Measurements from ENCODE around the gene CETP.
"Not testable (repeated sequence)": the region's sequence is repeated elsewhere in the genome, so short reads cannot be mapped to it uniquely, and the experiment has no call there.

Gene CETP

DNA sequence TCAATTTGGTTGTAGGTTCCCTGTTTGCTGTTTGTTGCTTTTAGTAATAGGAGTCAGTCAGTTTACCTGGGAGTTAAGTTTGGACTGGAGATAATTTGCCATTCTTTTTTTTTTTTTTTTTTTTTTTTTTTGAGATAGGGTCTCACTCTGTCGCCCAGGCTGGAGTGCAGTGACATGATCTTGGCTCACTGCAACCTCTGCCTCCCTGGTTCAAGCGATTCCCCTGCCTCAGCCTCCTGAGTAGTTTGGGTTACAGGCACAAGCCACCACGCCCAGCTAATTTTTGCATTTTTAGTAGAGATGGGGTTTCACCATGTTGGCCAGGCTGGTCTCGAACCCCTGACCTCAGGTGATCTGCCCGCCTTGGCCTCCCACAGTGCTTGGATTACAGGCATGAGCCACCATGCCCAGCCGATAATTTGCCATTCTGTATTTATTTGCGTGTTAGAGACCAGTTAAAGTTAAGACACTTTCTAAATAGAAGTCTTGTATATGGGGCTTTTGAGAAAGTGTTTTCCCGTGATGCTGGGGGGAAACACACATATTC, 27.1 kb upstream of the CETP start:
- DNase-seq (ENCODE audit: low spot score): not testable (repeated sequence)

DNA sequence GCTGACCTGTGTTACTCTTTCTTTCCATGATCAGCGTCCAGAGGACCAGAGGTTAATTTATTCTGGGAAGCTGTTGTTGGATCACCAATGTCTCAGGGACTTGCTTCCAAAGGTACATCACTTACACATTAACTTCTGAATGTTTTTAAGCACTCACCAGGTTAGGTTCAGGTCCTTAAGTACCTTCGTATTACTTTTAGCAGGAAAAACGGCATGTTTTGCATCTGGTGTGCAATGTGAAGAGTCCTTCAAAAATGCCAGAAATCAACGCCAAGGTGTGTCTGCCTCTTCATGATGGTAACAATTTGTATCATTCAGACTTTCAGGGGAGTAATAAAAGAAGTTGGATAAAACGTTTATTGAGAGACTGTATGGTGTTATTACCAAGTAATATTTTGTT, 26.5 kb upstream of the CETP start:
- DNase-seq (ENCODE audit: low spot score): no peak

DNA sequence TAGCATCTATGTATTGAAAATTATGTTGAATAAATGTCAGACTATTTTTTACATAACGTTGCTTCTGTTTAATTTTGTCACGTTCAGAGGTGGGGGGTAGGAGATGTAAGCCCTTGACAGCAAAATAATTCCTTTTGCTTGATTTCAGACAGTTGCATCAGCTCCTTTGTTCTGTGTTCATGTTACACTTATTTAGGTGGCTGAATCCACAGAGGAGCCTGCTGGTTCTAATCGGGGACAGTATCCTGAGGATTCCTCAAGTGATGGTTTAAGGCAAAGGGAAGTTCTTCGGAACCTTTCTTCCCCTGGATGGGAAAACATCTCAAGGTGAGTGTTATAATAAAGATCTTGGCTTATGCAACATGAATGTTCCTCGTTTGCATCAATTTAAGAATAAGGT, 25.3 kb upstream of the CETP start:
- no peak for DNase-seq (ENCODE audit: low spot score)

DNA sequence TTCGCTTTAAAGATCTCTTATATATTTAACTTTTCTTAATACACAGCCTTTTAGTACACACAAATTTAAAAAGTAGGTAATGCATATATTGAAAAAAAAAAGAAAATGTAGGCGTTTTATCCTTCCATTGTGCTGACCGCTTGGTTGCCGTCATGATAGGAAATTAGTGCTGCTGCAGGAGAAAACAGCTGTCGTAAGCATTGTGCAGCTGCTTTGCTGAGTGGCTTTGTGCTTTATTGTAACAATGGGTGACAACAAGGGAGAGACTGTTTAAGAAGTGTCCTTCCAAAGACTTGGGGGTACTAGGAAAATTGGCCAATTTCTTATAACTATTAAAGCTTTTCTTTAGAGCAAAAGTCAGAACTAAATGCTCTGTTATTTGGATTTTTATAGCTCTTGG, 24.8 kb upstream of the CETP start:
- DNase-seq (ENCODE audit: low spot score): no peak

DNA sequence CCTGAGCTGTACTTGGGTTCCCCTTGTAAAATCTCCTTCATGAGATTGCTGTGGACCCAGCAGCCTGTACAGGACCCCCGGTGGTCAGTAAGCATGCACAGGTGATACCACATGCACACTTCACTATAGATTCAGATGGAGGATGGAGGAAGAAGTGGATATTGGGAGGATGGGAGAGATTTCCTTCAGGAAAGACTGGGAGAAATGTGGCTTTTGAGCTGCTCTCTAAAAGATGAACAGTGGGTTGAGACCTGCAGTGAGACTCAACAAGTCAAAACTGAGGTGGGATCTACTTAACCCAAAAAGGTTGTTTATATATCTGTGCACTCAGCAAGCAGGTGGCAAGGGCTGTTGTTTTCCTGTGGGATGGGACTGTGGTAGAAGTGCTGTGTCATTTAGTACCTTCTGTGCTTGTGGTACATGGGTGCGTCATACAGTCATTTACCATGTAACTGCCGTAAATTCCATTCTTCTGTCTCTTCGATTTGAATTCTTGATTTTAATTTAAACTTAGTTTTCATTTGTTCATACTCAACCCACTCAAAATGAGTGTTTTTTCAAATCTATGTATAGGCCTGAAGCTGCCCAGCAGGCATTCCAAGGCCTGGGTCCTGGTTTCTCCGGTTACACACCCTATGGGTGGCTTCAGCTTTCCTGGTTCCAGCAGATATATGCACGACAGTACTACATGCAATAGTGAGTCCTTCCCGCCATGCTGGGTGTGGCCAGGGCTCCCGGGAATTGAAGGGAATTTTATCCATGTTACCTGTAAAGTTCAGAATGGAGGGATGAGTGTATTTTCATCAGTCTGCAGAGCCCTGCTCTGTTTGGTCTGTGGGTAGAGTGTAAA, 22.9 kb upstream of the CETP start:
- no peak for DNase-seq (ENCODE audit: low spot score)

DNA sequence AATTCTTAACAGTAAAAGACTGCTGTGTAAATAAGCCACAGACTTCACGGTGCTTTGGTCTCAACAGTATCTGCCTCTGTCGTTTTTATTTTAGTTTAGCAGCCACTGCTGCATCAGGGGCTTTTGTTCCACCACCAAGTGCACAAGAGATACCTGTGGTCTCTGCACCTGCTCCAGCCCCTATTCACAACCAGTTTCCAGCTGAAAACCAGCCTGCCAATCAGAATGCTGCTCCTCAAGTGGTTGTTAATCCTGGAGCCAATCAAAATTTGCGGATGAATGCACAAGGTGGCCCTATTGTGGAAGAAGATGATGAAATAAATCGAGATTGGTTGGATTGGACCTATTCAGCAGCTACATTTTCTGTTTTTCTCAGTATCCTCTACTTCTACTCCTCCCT, 21.9 kb upstream of the CETP start:
- no peak for DNase-seq (ENCODE audit: low spot score)

DNA sequence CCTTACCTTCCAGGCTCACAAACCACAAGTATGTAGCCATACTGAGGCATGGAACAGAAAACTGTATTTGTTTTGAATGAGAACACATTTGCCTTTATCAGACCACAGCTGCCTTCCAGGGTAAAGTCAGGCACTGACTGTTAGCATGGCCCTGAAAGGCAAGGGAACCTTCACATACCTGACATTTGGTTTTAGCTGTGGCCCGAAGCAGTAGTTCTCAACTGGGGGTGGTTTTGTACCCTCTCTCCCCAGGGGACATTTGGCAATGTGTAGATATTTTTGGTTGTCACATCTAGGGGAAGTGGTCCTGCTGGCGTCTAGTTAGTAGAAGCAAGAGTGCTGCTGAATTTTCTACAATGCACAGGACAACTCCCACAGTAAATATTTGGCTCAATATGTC, 20.7 kb upstream of the CETP start:
- no peak for DNase-seq (ENCODE audit: low spot score)

DNA sequence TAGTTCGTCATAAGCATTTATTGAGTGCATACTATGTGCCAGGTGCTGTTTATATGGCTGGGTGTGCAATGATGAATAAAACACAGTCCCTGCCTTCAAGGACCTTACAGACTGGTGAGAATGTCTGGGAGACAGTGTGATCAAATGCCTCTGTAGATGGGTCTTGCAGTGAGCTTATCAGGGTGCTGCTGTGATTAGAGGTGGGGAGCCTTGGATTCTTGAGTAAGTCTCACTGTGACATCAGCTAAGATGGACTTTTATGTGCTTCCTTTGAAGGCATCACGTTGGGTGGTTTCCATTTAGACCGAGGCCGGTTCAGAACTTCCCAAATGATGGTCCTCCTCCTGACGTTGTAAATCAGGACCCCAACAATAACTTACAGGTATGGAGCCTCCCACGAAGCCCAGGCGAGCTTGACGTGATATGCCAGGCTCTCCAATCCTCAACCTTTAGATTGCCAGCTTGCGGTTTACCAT, 19.9 kb upstream of the CETP start:
- DNase-seq (ENCODE audit: low spot score): no peak

DNA sequence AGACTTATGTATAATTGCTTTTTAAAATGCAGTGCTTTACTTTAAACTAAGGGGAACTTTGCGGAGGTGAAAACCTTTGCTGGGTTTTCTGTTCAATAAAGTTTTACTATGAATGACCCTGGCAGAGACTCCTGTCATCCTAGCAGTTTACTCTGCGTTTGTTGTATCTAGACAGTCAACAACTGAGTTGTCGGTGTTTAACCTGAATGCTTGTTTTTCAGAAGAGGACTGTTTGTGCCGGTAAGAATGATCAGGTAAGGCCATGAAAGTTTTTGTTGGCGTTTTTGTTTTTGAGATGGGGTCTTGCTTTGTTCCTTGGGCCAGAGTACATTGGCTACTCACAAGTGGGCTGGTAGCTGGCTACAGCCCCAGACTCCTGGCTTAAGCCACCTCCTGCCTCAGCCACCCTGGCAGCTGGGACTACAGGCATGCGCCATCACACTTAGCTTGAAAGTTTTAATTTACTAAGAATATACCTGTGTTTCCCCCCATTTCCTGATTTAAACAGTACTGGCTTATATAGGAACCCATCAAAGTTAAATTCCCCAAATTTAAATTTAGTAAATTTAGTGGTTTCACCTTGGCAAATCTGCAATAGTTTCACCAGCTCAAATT, 17.9 kb upstream of the CETP start:
- DNase-seq (ENCODE audit: low spot score): no peak

DNA sequence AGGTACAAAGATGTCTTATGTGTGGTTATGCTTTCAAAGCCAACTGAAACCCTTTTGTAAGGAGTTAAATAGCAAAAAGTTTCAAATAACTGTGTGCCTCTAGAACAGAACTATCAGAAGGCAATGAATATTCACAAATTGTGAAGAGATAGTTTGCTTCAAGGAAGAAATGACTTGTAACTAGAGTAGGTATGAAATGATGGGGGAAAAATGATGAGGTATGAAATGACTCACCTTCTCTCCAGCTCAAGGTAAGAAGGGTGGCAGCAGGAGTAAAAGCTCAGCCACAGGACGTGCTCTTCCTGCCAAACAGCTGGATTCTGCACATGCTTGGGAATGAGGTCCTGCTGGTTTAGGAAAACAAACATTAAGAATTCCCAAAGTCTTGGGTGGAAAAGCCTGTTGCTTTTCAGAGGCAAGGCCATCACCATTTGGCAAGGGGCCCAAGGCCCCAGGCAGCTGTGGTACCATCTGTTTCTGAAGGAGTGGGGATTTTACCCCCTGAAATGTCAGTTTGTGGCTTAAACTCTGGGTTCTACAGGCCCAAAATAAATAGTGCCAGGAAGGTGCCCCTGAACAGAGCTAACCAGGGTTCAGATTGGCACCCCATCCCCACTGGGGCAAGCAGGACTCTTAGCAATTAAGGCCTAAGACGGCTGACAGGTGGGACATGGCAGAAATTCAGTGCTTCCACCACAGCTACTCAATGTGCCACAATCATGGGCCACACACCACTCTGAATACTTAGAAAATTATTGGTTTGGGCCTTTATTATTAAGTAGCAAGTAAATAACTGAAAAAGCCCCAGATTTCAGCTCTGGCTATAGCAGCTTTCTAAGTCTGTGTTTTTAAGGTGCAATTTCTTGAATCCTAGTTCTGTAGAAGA, 16.6 kb upstream of the CETP start:
- no peak for DNase-seq (ENCODE audit: low spot score)

DNA sequence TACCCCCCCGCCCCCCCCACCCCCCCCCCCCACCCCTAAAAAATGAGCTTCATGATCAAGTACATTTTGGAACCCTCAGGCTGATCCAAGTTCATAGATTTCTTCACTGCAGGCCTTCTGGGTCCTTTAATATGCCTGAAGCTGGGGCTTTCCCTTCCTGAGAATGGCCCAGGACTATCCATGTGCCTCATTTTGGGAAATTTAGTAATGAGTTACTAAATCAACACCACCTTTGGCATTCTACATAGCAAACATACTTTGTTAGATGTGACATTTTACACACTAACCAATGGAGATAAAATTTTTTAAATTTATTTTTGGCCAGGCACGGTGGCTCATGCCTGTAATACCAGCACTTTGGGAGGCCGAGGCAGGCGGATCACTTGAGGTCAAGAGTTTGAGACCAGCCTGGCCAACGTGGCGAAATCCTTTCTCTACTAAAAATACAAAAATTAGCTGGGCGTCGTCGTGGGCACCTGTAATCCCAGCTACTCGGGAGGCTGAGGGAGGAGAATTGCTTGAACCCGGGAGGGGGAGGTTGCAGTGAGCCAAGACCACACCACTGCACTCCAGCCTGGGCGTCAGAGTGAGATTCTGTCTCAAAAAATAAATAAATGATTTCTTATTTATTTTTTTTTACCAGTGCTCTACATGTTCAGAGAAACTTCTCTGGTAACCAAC, 15.8 kb upstream of the CETP start:
- DNase-seq (ENCODE audit: low spot score): no peak

DNA sequence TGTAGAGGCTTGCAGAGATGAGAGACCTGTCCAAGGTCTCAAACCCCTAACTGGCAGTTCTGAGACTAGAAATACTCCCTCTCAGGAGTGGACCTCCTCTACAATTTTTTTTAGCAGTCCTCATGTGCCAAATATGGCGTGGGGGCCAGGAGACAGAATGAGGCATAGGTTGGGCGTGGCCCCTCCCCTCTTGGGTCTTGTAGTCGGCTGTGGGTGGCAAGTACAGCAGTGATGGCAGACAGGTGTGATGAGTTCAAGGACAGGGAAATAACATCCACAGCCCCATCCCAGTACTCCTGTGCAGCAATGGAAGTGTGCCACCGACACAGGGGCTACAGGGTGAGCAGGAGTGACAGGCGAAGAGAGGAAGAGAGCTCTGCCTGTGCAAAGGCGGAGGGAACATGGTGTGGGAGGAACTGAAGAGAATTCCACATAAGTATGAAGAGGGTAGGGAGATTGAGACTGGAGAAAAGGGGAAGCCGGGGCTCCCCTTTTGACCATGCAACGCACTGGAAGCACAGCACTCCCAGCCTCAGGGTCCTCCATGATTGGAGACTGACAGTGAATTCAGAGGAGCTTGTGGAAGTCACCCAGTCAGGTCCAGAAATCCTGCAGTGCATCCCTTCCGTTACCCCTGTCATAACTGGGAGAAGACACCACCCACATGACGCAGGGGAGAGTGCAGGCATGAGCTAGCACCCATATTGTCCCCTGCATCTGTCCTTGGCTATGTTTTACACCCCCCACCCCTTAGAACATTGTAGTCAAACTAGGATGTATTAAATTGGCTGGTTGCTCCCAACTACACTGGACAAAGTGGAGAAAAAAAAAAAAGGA, 14.8 kb upstream of the CETP start:
- DNase-seq (ENCODE audit: low spot score): no peak

DNA sequence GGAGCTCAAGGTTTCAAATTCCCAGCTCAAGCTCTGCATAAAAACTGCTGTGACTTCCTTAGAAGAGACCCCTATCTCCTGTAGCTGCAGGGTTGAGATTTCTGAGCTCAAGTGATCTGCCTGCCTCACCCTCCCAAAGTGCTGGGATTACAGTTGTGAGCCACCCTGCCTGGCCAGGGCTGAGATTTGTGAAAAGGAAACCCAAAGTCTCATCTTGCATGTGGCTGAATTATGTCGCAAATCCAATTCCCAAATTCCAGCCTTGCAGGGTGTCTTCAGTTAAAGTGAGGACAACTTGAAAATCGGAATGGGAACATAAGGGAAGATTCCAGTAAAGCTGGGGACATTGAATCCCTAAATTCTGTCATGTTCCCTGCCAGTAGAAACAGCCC, 14.2 kb upstream of the CETP start:
- DNase-seq (ENCODE audit: low spot score): no peak

DNA sequence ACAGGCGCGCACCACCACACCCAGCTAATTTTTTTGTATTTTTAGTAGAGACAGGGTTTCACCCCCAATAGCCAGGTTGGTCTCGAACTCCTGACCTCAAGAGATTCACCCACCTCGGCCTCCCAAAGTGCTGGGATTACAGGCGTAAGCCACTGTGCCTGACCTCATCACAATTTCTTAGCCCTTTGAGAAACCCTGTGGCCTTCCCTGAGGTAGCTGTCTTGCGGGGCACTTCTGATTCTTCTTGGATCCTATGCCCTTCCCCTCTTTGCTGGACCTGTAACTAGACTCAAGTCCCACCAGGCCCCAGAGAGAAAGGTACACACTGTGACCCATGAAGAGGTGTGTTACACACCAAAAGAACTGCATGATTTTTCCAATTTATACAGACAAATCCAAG, 13.5 kb upstream of the CETP start:
- no peak for DNase-seq (ENCODE audit: low spot score)

DNA sequence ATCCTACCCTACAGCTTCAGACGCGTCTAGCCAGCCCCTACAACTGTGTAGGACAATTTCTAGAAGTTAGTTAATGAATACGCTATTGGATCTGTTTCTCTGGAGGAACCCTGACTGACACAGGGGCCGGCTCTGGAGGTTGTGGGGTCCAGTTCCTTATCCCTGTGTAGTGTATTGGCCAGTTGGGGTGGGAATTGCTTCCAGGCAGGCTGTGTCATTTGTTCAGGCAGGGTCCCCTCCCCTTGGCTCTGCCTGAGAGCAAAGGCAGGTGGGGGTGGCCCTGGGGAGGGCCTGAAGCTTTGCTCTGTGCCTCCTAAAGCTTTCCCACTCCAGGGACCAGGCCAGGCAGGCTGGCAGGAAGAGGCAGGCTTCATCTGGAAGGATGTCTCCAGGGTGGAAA, 11.7 kb upstream of the CETP start:
- no peak for DNase-seq (ENCODE audit: low spot score)

DNA sequence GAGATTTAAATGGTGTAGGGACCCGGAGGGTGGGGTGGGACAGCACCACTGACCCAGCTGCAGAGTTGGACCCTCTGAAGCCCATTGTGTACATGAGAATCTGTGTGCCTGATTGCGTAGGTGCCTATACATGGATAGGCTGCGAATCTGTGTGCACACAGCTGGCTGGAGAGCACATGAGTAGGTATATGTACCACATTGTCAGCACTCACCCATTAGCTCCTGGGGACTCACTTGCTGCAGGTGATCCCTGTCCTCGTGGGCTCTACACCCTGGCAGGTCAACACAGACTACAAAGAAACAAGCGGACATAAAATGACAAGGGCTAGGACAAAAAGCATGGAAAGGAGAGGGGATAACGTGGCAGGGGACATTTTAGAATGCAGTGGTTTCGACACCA, 11.3 kb upstream of the CETP start:
- no peak for DNase-seq (ENCODE audit: low spot score)

DNA sequence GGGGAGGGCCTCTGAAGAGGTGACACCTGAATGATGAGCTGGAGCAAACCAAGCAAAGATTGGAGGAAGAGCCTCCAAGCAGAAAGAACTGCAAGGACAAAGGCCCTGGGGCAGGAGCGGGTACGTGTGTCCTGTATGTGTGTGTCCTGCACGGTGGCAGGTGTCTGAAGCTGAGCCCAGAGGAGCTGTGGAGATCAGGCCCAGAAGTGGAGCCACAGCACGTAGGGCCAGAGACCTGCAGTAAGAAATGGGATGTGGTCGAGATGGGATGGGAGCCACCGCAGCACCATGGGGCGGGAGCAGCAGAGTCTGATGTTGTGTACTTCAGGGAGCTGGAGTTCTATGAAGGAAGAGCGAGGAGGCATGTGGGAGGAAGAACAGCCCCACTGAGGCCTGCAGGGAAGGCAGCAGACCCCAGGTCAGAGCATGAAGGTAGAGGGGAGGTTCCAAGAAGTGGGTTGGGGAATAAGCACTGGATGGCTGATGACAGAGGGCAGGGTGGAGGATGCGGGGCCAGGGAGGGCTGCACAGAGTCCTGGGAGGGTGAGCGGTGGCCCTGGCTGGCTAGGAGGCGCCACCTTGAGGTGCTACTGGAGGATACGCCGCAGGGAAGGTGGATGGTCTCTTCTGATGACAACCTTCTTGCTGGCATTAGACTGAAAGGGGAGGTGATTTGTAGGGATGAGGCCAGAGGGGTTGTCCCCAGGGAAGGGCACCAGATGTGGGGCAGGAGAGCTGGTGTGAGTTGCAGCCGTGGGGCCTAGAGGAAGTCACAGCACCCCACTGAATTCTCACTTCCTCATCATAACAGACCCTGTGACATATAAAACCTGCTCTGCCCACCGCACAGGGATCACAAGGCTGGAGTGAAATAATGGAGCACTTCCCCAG, 10.6 kb upstream of the CETP start:
- DNase-seq (ENCODE audit: low spot score): peak; percentile 83

DNA sequence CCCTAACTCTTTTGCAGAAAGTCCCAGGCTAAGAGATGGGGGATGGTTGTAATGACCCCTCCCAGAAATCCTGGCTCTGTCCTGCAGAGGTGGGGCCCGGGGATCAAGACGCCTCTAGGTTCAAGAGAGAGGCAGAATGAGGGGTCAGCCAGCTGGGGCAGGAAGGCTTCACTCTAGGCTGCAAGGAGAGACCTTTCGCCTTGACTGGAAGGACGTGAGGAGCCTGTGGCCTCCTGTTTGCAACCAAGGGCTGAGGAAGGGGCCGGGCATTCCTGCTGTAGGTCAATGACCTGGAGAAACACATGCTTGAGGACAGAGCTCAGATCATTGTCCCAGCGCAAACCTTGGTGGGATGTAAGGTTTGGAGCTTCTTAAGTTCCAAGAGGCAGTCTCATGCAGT, 8.7 kb upstream of the CETP start:
- DNase-seq (ENCODE audit: low spot score): no peak

DNA sequence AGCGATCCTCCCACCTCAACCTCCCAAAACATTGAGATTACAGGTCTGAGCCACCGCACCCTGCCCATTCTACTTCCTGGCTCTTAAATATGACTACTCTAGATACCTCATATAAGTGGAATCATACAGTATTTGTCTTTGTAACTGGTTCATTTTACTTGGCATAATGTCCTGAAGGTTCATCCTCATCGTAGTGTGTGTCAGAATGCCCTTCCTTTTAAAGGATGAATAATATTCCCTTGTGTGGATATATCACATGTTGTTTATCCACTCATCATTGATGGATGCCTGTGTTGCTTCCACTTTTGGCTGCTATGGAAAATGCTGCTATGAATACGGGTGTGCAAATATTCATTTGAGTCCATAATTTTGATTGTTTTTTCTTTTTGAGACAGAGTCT, 5.7 kb upstream of the CETP start:
- no peak for DNase-seq (ENCODE audit: low spot score)

DNA sequence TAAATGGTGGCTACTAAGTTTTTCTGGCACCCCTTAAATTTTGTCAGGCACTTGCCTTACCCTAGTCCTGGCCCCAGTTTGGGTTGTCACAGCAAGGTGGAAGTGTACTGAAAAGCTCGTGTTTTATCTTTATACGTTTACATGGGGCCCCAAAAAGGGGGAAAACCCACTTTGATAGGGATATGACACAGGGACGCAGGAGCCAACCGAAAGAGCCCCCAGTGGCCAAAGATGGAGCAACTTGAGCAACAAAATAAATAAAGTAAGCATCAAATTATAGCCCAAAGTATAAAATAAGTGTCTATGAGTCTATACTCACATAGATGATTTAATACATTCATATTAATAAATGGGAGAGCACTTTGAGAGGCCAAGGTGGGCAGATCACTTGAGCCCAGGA, 5.0 kb upstream of the CETP start:
- no peak for DNase-seq (ENCODE audit: low spot score)
